Measurements from ENCODE around the gene CREB3L1.

GRCh38 chr11:46343520-46343919, 66.1 kb downstream of the CREB3L1 start:
- TF ChIP-seq CTCF (conservative IDR thresholded peaks at IDR 0.05; ENCODE audit: low read depth, low read length): no peak
- TF ChIP-seq EZH2 (IDR thresholded peaks at IDR 0.05; ENCODE audit: low read length, unreplicated experiment): no peak
